Pulmonary artery endothelial cell (primary cell): Measurements from ENCODE around the gene RTKN2. TPM values are rescaled to one million over a fixed set of nuclear protein-coding genes. Genes with fewer than 3 reads are reported as not detected.

Experiments used
- DNase-seq: peaks from one replicate; pipeline ENCODE4 v3.0.0-alpha.2; 2011; ENCODE audit warnings: low read depth, low spot score
- total RNA-seq: library from RNA; depleted of rRNA; stranded (reverse); fragments of >200 nt; gene quantifications from 2 replicates; pipeline ENCODE4 v1.2.3, GENCODE V29; 2014

RTKN2 gene
- total RNA-seq, 1 donor from 2014 or later, result 0.92 TPM

DNA sequence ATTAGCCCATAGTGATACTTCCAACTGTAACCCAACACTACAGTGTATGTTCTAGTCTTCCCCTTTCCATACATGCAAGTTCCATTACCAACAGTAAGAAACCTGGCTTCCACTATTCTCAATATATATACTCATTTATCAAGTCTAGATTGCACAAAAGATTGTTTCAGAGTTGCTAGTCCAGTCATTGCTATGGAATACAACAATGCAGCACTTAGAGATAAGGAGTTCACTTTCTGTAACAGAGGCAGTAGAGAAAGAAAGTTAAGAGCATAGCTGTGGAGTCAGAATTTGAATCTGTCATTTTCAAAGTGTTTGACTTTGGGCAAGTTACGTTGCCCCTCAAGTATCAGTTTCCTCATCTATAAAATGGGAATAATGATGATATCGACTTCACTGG lies 90.1 kb downstream of the RTKN2 start:
- DNase-seq, result no peak

DNA sequence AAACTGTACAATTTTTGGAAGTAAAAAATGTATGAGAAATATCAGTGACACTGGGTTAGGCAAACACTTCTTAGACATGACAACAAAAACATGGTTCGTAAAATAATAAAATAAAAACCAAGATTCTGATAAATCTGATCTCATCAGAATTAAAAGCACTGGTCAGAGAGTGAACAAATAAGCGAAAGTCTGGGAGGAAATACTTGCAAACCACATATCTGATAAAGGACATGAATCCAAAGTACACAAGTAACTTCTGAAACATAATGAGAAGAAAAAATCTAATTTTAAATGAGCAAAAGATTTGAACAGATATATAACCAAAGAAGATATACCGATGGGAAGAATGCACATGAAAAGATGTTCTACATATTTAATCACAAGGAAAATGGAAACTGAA lies 91.5 kb downstream of the RTKN2 start:
- no peak for DNase-seq

DNA sequence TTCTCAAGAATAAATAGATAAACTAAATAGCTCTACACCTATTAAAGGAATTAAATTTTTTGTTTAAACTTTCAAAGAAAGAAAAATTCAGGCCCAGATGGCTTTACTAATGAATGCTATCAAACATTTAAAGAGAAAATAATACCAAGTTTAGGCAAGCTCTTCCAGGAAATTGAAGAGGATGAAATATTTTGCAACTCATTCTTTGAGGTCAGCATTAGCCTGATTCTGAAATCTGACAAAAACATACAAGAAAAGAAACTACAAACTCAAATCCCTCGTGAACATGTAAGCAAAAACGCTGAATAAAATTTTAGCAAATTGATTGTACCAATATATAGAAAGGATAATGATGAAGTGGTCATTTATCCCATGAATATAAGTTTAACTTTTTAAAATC lies 93.4 kb downstream of the RTKN2 start:
- no peak for DNase-seq

DNA sequence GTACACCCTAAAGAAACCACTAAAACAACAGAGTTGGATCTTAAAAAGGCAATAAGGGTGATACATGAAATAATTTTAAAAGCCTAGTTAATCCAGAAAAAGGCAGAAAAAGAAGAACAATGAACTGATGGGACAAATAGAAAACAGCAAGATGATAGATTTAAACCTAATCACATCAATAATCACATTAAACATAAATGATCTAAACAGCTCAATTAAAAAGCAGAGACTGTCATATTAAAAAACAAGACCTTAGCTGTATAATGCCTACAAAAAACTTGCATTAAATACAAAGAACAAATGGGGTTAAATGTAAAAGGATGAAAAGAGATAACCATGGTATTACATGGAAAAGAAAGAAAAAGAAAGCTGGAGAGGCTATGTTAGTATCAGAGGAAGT lies 96.2 kb downstream of the RTKN2 start:
- DNase-seq, result no peak

DNA sequence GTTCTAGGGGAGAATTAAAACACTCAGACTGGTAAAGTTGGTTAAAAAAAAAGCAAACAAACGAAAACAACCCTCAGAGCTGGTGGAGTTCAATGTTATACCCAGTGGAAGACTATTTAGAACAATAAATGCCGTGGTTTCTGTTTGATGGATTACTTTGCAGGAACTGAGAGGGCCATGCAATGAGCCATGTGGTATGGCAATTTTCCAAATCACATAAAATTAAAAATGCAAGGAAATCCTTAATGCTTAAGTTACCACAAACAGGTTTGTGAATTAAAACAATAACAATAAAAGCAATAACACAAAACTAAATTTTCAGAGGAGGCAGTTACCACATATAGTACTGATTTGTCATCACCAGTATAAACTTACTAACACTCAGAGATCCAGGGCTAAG lies 96.9 kb downstream of the RTKN2 start:
- DNase-seq, result no peak

DNA sequence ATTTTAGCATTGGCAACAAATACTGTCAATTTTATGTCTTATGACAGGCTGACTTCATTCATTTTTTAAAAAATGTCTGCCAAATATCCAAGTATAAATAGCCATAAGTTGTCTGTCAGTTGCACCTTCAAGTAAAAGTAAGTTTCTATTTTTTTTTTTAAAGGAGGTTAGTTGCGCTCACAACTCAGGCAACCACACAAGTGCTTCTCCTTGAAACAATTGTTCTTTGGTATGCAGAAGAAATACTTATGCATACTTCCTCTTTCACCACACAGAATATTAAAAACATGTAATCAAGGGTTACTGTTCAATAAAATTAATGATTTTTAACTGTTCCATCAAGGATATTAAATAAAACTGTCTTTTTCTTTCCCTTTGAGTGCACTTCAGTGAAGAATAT lies 97.9 kb downstream of the RTKN2 start:
- DNase-seq, result no peak

DNA sequence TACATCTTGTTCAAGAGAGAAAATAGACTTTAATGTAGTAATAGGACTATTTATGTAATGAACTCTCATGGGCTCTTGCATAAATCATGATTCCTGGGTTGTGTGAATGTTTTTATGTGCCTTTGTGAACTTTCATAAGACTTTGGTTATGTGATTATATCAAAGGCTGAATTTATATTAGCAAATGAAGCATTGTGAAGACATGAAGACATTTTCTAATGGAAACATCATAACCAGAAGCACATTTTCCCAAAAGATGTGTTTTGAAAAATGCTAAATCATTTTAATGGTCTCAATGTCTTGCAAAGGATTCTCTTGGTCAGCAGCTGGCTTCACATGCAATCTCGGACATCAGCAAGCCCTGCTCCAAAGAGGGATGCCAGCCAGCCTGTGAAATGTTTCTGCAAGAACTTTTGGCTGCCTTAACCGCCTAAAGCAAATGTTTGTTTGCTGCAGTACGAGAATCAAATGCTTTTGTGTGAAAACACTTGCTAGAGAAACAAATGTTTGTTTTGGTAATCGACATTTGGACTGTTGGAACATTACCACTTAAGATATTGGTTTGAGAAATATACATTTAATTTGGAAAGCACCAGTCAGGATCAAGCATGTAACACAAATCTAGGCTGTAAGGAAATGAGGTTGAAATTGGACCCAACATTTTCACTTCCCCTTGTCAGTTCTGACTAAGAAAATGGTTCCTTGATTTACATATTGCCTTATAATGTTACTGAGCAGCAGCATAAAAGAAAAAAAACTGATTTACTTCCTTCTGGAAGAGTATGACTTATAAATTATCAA lies 102.1 kb downstream of the RTKN2 start:
- DNase-seq, result no peak

DNA sequence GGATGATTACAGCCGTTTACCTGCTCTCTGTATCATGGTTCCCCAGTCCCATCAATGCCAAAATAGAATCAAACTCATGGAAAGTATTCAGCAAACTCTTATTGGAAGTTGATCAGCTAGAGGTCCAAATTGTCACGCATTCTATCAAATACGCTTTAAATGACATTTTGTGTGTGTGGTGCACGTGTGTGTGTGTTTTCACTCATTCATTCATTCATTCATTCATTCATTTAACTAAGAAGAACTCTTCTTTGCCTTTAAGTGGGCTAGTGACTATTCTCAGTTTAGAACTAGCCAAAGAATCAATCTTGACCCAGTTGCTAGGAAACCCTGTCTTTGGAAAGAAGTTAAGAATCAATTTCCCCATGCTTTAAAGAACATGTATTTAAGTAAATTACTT lies 102.8 kb downstream of the RTKN2 start:
- no peak for DNase-seq

DNA sequence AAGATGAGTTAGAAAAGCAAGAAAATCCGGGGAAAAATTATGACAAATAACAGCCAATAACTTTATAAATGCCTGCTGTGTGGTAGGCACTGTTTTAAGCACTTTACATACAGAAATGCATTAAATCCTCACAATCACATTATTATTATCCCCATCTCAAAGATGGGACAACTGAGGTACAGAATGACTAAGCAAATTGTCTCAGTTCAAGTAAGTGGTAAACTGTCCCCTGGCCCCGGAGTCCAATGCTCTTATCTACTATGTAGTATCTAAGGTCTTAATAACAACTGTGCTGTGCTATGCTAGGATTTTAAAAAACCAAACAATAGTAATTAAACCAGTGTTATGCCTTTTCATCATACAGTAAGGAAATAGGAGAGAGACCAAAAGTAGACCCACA lies 105.6 kb downstream of the RTKN2 start:
- DNase-seq, result no peak

DNA sequence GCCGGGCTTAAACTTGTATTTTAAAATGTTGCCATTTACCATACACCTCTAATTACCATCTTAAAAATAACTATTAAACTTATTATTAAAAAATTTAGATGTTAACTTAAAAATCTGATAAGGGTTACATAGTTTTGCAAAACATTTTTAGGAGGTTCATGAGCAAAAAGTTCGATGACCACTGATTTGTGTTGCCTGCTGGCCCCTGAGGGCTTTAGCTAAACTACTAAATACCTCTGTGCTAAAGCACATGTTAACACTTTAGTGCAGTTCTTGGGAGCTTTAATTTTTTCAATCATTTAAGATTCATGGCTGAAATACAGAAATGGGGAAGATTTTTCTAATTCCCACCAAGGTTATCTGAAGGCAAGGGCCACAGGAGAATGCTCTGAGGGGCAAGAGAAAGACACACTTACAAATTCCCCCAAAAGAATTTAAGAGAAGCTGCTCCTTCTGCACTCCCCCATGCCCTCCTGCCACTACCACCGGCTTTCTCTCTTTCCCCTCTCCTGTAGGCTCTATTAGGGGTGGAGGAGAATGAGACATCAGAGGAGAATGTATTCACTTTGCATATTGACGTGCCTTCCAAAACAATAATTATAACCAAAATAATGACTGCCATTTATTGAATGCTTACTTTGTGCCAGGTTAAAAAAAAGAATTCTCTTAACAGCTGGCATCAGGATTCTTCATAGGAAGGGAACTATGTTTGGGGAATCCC lies 106.2 kb downstream of the RTKN2 start:
- DNase-seq, result no peak

DNA sequence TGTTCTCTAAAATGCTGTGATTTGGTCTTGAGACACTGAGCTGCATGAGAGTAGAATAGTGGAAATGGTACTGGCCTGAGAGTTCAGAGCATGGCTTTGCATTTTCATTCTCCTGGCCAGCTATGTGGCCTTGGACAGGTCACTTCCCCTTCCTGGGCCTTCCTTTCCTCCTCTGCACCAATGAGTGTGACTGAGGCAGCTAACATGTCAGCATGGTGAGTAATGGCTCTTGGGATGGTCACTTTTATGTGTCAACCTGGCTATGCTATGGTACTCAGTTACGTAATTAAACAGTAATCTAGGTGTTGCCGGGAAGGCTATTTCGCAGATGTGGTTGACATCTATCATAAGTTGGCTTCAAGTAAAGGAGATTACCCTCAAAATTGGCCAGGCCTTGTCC lies 109.3 kb downstream of the RTKN2 start:
- no peak for DNase-seq

DNA sequence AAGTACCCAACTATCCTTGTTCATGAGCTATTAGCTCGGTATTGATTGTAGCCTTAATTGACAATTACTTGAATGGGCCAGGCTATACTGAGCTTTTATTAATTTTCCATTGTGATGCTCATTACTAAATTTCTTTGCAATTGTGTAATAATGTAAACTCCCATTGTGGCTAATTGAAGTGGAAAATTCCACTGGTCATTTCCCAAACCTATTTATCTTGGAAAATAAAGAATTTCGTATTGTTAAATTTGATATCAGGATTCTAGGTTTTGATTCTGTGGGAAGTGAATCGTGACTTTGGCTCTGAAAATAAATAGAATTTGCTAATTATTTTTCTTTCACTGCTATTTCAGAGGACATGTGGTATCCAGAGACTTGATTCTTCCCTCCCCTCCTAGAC lies 111.0 kb downstream of the RTKN2 start:
- DNase-seq, result no peak

DNA sequence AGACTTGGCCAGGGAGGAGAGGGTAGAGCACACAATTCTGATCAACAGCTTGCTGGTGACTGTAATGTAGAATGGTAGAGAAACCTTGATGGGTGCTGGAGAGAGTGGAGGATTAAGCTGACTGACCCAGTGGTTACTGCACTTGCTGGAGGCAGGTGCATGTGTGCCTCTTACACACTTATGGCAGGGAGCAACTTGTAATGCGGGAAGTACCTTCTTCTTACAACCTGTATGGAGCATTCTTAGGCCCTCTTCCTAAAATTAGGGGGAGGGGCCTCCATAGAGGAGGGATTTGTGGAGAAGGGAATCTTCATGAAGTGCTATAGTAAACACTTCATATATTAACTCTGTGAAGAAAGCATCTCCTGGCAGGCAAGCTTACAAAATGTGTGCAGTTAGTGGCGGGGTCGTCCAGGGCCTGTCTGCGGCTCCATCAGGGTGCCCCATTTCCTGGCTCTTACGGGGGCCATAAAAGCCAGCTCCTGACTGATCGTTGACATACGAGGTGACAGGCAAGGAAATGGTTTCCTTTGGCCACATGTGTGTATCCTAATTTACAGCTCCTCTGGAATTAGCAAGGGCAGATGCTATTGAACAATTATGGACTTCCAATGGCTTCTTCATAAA lies 113.5 kb downstream of the RTKN2 start:
- no peak for DNase-seq

DNA sequence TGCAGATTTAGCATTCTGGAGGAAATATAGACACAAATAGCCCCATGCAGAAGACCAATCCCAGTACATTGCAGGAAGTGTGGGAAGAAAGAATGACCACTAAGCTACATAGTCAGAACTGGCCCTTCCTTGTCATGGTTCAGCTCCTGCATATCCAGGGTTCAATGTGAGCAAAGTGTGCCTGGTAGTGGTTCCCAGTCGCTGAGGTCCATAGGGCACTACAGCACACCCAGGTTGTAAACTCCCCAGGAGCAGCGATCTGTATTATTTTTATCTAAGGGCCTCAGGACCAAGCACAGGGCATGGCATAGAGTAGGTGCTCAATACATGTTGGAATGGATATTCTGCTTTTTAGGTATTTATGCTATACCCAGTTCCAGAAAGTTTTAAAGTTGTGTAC lies 114.4 kb downstream of the RTKN2 start:
- no peak for DNase-seq

DNA sequence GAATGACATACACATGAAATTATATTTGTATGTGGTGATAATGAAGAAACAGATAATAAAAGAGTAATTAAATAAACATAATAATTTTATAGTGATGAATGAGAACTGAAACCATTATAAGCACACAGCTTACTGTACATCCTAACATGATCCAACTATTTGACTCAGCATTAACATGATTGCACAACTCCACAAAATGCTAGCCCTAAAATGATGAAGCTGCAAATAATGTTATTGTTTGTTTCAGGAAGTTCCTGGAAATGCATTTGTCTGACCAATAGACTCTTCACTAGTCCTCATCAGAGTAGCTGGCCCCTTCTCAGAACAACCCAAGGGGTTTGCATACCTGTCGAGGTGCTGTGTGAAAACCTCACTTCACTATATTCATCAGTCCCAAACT lies 115.5 kb downstream of the RTKN2 start:
- DNase-seq, result no peak

DNA sequence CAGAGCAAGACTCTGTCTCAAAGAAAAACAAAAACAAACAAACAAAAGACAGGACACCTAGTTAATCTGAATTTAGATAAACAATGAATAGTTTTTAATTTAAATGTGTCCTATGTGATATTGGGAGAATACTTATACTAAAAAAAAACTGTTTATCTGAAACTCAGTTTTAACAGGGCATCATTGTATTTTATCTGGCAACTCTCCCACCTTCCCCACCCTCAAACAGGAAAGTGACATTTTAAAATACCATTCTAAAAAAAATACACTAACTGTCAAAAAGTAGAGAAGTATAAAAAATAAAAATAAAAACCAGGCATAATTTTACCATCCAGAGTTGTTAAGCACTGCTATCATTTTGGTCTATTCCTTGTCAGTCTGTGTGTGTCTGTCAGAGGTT lies 119.0 kb downstream of the RTKN2 start:
- no peak for DNase-seq

DNA sequence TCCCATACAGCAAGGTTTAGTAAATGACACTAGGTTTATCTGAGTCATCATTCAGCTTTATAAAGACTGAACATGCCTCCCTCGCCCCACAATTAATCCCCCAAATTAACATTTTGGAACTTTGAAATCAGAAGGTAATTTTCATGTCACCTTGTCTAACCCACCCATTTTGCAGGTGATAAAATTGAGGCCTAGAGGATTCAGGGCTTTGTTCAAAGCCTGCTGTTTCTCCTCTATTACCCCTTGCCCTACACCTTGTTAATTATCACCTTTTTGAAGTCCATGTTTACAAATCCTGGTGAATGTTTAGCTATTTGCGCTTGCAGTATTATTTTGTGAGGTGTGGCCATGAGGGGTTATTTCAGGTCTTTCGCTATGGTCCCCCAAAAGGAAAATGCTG lies 120.5 kb downstream of the RTKN2 start:
- no peak for DNase-seq

DNA sequence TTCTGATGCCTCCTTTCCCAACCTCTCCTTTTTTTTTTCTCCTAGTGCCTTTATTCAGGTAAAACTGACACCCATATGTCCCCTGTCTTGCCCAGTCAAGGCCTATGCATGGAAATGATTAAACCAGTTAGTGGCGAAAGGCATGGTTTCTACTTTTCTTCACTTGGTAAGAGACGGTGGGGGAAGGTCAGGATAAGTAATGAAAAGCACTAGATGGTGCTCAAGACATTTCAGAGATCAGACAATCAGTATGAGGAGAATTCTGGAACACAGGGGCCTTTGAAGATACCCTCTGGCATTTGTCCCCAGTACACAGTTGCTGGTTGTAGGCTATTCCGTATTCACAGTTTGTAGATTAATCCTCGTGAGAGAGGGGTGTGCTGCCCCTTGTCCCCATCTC lies 121.2 kb downstream of the RTKN2 start:
- no peak for DNase-seq

DNA sequence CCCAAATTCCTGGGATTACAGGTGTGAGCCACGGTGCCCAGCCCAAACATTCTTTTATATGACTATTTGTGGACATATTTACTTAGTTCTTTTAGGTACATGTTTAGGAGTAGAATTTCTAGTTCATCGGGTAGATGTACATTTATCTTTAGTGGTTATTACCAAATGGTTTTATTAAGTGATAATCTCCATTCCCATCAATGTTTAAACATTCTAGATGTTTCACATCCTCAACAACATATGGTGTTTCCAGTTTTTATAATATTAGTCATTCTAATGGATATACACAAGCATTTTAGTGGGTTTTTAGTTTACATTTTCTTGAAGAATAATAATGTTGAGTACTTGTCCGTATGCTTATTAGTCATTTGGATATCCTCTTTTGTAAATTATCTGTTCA lies 131.7 kb downstream of the RTKN2 start:
- DNase-seq, result no peak

DNA sequence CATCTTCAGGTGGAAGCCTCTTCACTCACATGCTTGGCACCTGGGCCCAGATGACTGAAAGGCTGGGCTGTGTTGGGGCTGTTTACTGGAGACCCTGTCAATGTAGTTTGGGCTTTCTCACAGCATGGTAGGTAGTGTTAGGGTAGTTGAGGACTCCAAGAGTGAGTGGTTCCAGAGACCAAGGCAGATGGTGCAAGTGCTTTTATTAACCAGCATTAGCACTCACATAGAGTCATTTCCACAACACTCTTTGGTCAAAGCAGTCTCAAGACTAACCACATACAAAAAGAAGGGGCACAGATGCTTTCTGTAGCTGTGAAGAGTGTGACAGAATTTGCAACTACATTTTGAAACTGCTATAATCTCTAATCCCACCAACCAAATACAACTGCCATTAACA lies 135.0 kb downstream of the RTKN2 start:
- no peak for DNase-seq
